Stimulated activated CD4-positive, alpha-beta T cell treated with anti-CD3 and anti-CD28 coated beads, Interleukin-12 subunit alpha, Interleukin-12 subunit beta, amount 100 ng/mL, for 4 hours (primary cell): Measurements from ENCODE around the gene ADGRL1.

Source experiments
- DNase-seq: peaks from one replicate; pipeline ENCODE4 v3.0.0-alpha.2; 2020

The ADGRL1 gene

DNA sequence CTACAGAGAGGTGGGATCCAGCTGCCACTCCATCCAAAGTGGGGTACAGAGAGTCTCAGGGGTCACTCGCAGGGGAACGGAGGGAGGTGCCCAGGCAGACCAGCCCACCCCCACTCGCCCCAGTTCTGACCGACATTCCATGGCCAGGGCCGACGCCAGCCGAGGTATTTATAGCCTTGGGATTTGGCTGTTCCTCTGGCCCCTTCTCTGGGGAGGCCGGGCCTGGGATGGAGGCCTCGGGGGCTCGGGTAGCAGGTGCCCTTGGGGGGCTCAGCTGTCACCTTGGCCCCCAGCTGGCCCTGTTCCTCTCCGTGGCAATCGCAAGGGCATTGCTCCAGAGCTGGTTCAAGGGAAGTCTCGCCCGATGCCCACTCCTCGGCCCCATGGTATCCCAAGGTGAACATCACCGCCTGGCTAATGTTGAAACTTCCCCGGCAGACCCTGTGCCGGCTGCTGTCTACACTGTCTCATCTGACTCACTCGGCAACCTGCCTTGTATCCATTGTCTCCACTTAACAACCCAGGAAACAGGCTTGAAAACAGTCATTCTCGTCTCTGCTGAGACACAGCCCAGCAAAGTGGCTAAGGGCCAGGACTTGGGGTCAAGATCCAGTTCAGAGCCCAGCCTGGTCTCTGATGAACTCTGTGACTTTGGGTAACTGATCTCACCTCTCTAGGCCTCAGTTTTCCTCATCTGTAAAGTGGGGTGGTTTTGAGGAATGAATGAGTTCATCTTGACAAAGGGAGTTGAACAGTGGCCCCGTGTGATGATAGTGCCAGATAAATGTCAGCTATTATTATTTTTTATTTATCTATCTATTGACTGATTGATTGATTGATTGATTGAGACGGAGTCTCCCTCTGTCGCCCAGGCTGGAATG lies 98.1 kb downstream of the ADGRL1 start:
- no peak for DNase-seq

DNA sequence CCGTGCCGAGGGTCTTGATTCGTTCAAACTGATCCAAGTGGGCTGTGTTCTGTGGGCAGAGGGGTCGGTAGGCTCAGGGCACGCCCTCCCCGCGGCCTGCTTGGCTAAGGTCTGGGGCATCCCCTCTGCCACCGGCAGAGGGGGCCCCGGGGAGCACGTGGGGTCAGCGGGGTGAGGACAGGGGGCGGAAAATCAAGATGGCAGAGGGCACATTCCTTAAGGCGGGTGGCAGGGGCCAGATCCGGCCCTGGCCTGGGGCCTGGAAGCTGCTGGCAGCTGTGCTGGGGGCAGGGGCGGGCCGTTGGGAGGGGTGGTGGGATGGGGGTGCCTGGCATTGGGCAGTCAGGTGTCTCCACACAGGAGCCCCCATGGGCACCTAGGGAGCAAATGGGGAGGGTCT lies 99.1 kb downstream of the ADGRL1 start:
- no peak for DNase-seq

DNA sequence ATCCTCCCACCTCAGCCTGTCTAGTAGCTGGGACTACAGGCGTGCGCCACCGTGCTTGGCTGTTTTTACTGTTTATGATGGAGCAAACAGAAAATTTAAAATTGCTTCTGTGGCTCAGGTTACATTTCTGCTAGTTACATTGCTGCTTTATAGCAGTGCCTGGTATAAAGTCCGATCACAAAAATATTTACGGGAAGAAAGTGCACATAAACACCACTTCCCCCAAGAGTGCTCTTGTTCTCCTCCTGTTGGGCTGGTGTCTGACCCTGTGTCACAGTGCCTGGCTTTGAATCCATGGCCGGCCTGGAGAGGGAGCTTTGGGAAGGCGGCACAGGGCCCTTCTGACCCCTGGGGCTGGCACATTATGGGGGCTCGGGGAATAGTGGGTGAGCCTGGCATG lies 100.3 kb downstream of the ADGRL1 start:
- DNase-seq = no peak

DNA sequence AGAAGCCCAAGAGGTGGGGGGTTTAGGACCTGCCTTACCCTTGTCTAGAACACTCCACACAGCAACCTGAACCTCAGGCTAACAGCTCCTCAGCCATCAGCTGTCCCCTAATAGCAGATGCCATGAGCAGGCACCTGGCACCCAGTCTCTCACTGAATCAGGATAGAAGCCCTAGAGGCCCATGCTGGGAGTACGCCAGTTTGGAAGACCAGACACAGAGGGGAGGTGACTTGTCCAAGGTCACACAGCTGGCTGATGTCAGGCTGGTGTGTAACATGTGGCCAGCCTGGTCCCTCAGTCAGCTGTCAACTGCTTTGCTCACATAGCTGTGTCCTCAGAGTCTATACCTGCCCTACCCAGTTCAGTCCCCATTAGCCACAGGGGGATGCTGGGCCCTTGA lies 102.7 kb downstream of the ADGRL1 start:
- DNase-seq = no peak

DNA sequence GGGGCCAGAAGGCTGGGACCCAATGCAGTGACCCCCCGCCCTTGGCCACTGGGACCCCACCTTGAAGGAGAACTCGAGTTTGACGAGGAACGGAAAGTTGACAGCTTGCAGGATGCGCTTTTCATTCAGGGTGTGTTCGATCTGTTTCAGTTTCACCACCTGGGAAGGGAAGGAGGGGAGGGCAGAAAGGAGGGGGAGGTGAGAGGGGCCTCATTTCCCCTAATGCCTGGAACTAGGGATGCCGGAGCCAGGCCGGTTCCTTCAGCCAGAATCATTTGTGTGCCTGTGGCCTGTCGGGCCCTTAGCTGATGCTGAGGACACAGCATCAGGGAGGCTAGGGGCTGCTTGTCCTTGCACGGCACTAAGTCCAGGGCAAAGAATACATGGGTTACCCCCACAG lies 103.2 kb downstream of the ADGRL1 start:
- no peak for DNase-seq

DNA sequence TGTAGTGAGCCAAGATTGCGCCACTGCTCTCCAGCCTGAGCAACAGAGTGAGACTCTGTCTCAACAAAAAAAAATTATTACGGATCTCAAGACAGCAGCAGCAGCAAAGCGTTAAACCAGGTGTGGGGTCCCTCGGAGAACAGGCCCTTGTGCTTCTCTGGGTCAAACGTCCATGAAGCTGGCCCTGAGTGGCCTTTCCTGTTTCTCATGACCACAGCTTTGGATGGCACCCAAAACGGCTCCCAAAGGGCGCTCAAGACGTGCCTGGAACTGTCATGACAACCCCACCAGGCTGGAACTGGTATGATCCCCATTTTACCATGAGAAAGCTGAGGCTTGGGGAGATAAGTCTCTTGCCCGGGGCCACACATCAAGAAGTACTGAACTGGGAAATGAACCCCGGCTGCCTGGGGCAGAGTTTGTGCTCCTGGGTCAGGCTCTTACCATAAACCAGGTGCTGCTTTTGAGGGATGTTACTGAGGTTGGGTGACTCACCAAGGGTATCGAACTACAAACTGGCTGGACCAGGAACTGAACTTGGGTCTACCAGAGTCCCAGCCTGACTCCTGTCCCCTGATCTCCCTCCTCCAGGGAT lies 103.8 kb downstream of the ADGRL1 start:
- DNase-seq = no peak

DNA sequence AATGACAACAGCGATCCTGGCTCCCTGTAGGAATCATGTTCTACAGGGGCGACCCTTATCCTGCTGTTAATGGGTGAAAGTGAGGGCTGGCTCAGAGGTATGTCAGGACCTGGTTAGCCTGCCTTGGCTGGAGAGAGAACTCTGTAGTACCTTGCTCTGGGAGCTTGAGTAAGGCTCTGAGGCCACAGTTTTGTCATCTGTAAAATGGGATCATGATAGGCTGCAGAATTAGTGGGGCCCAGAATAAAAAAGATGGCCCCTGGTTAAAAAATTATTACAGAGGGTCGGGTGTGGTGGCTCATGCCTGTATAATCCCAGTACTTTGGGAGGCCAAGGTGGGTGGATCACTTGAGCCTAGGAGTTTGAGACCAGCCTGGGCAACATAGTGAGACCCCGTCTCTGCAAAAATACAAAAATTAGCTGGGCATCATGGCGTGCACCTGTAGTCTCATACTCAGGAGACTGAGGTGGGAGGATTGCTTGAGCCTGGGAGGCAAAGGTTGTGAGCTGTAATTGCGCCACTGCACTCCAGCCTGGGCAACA lies 104.9 kb downstream of the ADGRL1 start:
- DNase-seq = no peak
